Fibroblast of the aortic adventitia (primary cell): ENCODE data around the gene DHRS11. TPM values are rescaled to one million over a fixed set of nuclear protein-coding genes. Genes with fewer than 3 reads are reported as not detected.
"Not testable (repeated sequence)": the region's sequence is repeated elsewhere in the genome, so short reads cannot be mapped to it uniquely, and the experiment has no call there.

ENCODE experiments used
- DNase-seq: peaks from one replicate; pipeline ENCODE4 v3.0.0-alpha.2; 2010; ENCODE audit warnings: low read depth
- H3K4me3 ChIP-seq: 2 replicates; pipeline ENCODE4 v1.5.1; 2011; ENCODE audit warnings: low read depth, mild to moderate bottlenecking, control low read depth, low read length, moderate library complexity
- CTCF ChIP-seq: IDR thresholded peaks from 2 replicates; pipeline ENCODE4 v1.5.1; 2011; ENCODE audit warnings: mild to moderate bottlenecking, low read length, control low read depth, inconsistent platforms; ENCODE audit not compliant: insufficient read depth
- total RNA-seq: library from RNA; depleted of rRNA; stranded (reverse); fragments of >200 nt; gene quantifications from 2 replicates; pipeline ENCODE4 v1.2.3, GENCODE V29; 2012; ENCODE audit warnings: low replicate concordance

The DHRS11 gene
- total RNA-seq, 1 donor, result 4.1 TPM

DNA sequence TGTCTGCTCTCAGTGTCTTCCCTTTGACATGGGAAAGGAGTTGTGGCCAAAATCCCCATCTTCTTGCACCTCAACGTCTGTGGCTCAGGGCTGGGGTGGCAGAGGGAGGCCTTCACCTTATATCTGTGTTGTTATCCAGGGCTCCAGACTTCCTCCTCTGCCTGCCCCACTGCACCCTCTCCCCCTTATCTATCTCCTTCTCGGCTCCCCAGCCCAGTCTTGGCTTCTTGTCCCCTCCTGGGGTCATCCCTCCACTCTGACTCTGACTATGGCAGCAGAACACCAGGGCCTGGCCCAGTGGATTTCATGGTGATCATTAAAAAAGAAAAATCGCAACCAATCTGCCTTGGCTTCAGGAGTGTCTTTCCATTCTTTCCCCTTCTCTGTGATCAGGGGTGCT is 8.8 kb downstream of the DHRS11 start:
- H3K4me3 ChIP-seq, result peak overlapping the region; percentile 92
- no peak for DNase-seq
- no peak for TF ChIP-seq CTCF

DNA sequence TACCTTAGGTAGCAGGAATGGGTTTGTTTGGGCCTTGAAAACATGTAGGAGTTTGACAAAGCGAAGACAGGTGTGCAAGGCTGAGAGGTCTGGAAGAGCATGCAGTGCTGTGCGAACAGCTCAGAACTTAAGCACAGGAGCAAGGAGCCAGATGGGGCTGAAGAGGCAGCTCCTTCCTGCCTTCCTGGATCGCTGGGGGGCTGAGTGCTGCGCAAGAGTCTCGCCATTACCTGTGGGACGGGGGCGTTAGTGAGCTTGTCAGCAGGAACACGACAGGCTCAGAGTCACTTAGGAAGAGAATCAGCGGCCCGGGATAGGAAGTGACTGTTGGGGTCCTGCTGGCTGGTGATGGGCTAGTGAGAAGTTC is 9.2 kb downstream of the DHRS11 start:
- TF ChIP-seq CTCF, result no peak
- DNase-seq, result no peak
- H3K4me3 ChIP-seq, result peak overlapping the region; percentile 92

GRCh38 chr17:36601303-36602029 is 9.8 kb downstream of the DHRS11 start, which contains the start of gene MRM1:
MRM1 (plus strand) TSS chr17:36601583; CDS start chr17:36601811, 228 bp downstream.
- peak; percentile 5 for TF ChIP-seq CTCF
- peak within 1 kb of the TSS; percentile 92 for H3K4me3 ChIP-seq
- DNase-seq, result peak; percentile 85

- DNase-seq, result peak; percentile 10
- H3K4me3 ChIP-seq, result peak overlapping the region; percentile 92
- no peak for TF ChIP-seq CTCF
These were observed 10.5 kb downstream of the DHRS11 start for GRCh38 chr17:36602030-36602748.

GRCh38 chr17:36602924-36603384 is 11.3 kb downstream of the DHRS11 start:
- peak overlapping the region; percentile 92 for H3K4me3 ChIP-seq
- TF ChIP-seq CTCF, result peak; percentile 91
- peak; percentile 73 for DNase-seq

DNA sequence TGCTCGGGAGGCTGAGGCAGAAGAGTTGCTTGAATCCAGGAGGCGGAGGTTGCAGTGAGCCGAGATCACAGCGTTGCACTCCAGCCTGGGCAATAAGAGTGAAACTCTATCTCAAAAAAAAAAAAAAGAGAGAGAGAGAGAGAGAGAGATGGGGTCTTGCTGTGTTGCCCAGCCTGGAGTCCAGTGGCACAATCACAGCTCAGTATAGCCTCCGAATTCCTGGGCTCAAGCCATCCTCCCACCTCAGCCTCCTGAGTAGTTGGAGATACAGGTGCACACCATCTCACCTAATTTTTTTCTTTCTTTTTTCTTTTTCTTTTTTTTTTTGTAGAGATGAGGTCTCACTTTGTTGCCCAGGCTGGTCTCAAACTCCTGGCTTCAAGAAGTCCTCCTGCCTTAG is 13.3 kb downstream of the DHRS11 start:
- H3K4me3 ChIP-seq, DNase-seq: not testable (repeated sequence)

- TF ChIP-seq CTCF, result no peak
- DNase-seq, result no peak
- H3K4me3 ChIP-seq, result no peak overlapping the region
These were observed 16.6 kb downstream of the DHRS11 start for GRCh38 chr17:36608280-36608679.
